ENCODE measurements around the gene ADAM33. TPM values are rescaled to one million over a fixed set of nuclear protein-coding genes. Genes with fewer than 3 reads are reported as not detected.

ADAM33 gene
- total and polyA plus RNA-seq, 4 donors: 0.11 to 1.2 (median 0.60) TPM

DNA sequence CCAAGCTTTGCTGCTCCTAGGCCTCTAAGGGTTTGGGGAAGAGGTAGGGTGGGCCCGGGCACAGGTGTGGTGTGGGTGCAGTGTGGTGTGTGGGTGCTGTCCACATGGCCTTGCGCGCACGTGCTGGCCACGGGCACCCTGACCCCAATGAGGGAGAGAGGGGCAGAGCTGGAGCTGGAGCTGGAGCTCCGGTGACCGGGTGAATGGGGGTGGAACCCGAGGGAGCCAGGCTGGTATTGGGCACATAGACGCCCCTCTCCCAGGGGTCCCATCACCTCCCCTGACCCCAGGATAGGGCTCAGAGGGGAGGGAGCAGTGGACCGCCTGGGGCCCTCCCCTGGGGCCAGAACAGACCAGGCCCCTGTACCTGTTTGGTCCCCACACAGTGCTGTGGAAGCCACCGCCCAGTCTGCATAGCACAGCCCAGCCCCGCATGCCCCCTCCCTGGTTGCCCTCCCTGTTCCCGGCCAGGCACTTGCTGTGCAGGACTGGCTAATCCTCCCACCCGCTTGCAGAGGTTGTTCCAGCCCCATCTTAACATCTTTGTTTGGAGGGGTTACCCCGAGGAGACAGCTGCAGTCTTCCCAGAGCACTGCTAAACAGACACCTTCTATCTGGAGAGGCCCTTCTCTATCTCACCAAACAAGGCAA lies 984 bp downstream of the ADAM33 start (continued):
- no peak for TF ChIP-seq YY1 (IDR thresholded peaks at IDR 0.05)

DNA sequence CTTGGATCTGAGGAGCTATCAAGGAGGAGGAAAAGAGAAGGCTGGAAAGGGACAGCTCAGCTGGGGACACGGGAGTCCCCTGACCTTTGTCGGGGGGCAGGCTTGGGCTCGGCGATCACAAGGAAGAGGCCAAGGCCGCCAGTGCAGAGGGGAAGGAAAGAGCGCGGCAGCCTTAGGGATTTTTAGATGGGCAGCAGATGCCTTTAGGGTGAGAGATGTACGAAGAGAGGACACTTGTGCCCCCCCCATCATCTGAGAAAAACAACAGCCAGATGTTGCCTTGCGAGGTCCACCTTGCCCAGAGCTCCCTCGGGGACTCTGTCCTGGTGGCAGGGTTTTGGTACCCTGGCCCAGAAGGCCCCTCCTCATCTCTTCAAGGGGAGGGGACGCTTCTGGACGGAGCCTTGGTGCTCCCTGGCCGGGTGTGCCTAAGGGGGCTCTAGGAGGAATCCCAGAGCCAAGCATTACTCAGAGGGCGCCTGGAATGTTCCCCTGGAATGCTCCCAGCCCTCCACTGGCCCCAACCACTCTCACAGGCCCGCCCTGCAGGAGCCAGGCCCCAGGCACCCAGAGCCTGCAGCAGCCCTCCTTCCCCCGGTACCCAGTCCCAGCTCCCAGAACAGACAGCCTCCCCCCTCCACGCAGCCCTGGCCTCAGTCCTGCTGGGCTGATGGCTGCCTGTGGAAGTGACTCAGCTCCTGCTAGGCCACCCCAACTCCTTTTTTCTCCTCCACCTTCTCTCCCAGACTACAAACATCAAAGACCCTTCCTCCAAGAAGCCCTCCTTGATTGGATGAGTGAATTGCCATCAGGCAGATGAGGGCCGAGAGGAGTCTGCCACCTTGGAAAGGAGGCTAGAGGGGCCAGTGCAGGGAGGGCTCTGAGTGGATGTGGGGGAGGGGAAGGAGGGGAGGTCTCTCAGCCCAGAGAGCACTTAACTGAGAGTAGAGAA lies 1.8 kb downstream of the ADAM33 start:
- DNase-seq (ENCODE audit: low spot score): no peak
- no peak overlapping the region for H3K9ac ChIP-seq (ENCODE audit: low read depth in 1 of 2, low read length in 2 of 2)
- H3K27ac ChIP-seq (ENCODE audit: low read depth in 1 of 2, low read length in 2 of 2): no peak overlapping the region
- H3K4me1 ChIP-seq (ENCODE audit: control insufficient read depth in 4 of 4, insufficient read depth in 4 of 4, low read length in 3 of 4): peaks cover 0 to 11% (median 5%) of the 10 kb centered on the region in 4 donors
- TF ChIP-seq NR2F2 (IDR thresholded peaks at IDR 0.05): no peak
- no peak for TF ChIP-seq HNF4G (IDR thresholded peaks at IDR 0.05)
- TF ChIP-seq, protein P1, sequence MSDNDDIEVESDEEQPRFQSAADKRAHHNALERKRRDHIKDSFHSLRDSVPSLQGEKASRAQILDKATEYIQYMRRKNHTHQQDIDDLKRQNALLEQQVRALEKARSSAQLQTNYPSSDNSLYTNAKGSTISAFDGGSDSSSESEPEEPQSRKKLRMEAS (IDR thresholded peaks at IDR 0.05): no peak
- TF ChIP-seq, protein P2, sequence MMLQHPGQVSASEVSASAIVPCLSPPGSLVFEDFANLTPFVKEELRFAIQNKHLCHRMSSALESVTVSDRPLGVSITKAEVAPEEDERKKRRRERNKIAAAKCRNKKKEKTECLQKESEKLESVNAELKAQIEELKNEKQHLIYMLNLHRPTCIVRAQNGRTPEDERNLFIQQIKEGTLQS (IDR thresholded peaks at IDR 0.05): no peak
- TF ChIP-seq FOXA1 (IDR thresholded peaks at IDR 0.05): no peak
- no peak for TF ChIP-seq YY1 (IDR thresholded peaks at IDR 0.05)
- no peaks in the 10 kb centered on the region for H3K36me3 ChIP-seq (ENCODE audit: control insufficient read depth in 4 of 4, insufficient read depth in 3 of 4, low read depth in 1 of 4, low read length in 3 of 4)
- 79% methylated on average over 18 of the region's 18 CpGs for WGBS
- H3K9me3 ChIP-seq (ENCODE audit: control insufficient read depth in 4 of 4, low read length in 3 of 4): no peaks in the 10 kb centered on the region
- H3K27me3 ChIP-seq (ENCODE audit: control insufficient read depth in 4 of 4, insufficient read depth in 4 of 4, low read length in 3 of 4): peaks cover 0 to 7% (median 4%) of the 10 kb centered on the region in 4 donors
- no peak overlapping the region for H3K4me3 ChIP-seq (ENCODE audit: low read depth in 1 of 3, low read length in 3 of 3)

DNA sequence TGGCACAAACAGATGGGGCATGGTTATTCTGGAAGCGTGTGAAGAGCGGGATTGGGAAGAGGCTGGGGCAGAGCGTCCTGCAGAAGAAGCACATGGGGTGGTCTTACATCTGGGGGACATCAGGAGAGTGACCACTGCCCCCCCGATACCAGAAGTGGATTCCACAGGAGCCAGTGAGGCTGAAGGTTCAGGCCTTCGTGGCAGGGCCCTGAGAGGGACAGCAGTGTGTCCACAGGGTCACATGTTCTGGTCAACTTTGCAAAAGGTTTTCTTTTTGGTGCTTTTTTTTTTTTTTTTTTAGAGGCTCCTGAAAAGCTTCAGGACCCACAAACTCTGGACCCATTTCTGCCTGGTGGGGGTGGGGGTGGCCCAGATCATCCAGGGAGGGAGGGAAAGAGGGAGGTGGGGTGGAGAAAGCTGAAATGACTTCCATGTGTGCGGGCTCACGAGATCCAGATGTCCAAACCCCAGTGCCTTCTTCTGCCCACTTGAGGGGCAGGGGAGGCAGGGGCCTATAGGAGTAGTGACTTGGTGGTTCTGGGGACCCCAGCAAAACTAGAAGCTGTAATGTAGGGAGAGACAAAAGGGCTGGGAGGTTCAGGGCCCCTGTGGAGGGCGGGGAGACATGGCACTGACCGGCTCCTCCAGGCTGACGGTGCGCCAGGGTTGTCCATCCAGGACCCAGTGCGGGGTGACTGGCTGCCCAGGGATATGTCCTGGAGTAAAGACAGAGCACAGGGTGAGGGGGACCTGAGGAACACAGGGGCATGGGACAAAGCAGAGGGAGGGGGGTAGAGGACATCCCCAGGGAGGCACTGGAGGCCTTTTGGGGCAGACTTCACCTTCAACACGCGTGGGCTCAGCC lies 2.7 kb downstream of the ADAM33 start:
- no peak for DNase-seq (ENCODE audit: low spot score)
- H3K4me1 ChIP-seq (ENCODE audit: control insufficient read depth in 4 of 4, insufficient read depth in 4 of 4, low read length in 3 of 4): peaks cover 0 to 11% (median 5%) of the 10 kb centered on the region in 4 donors
- no peaks in the 10 kb centered on the region for H3K9me3 ChIP-seq (ENCODE audit: control insufficient read depth in 4 of 4, low read length in 3 of 4)
- H3K27ac ChIP-seq (ENCODE audit: low read depth in 1 of 2, low read length in 2 of 2): no peak overlapping the region
- H3K36me3 ChIP-seq (ENCODE audit: control insufficient read depth in 4 of 4, insufficient read depth in 3 of 4, low read depth in 1 of 4, low read length in 3 of 4): no peaks in the 10 kb centered on the region
- no peak overlapping the region for H3K9ac ChIP-seq (ENCODE audit: low read depth in 1 of 2, low read length in 2 of 2)
- TF ChIP-seq HNF4G (IDR thresholded peaks at IDR 0.05) (no peak), JUND (IDR thresholded peaks at IDR 0.05) (no peak), YY1 (IDR thresholded peaks at IDR 0.05) (no peak), RAD21 (IDR thresholded peaks at IDR 0.05) (no peak), TAF1 (conservative IDR thresholded peaks at IDR 0.05) (no peak)
- TF ChIP-seq, protein P3, sequence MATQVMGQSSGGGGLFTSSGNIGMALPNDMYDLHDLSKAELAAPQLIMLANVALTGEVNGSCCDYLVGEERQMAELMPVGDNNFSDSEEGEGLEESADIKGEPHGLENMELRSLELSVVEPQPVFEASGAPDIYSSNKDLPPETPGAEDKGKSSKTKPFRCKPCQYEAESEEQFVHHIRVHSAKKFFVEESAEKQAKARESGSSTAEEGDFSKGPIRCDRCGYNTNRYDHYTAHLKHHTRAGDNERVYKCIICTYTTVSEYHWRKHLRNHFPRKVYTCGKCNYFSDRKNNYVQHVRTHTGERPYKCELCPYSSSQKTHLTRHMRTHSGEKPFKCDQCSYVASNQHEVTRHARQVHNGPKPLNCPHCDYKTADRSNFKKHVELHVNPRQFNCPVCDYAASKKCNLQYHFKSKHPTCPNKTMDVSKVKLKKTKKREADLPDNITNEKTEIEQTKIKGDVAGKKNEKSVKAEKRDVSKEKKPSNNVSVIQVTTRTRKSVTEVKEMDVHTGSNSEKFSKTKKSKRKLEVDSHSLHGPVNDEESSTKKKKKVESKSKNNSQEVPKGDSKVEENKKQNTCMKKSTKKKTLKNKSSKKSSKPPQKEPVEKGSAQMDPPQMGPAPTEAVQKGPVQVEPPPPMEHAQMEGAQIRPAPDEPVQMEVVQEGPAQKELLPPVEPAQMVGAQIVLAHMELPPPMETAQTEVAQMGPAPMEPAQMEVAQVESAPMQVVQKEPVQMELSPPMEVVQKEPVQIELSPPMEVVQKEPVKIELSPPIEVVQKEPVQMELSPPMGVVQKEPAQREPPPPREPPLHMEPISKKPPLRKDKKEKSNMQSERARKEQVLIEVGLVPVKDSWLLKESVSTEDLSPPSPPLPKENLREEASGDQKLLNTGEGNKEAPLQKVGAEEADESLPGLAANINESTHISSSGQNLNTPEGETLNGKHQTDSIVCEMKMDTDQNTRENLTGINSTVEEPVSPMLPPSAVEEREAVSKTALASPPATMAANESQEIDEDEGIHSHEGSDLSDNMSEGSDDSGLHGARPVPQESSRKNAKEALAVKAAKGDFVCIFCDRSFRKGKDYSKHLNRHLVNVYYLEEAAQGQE (IDR thresholded peaks at IDR 0.05): no peak
- H3K27me3 ChIP-seq (ENCODE audit: control insufficient read depth in 4 of 4, insufficient read depth in 4 of 4, low read length in 3 of 4): peaks cover 0 to 8% (median 6%) of the 10 kb centered on the region in 4 donors
- WGBS: 90% methylated on average over 14 of the region's 14 CpGs
- no peak overlapping the region for H3K4me3 ChIP-seq (ENCODE audit: low read depth in 1 of 3, low read length in 3 of 3)
